ENCODE measurements around the gene DBT. TPM values are rescaled to one million over a fixed set of nuclear protein-coding genes. Genes with fewer than 3 reads are reported as not detected.

Gene DBT
- total and polyA plus RNA-seq, 10 of the 15 experiments (the other 5 are each of a cell fraction or from before 2014, with no cell fraction given): 2.1 to 15.9 (median 6.9) TPM

- TF ChIP-seq BCLAF1 (IDR thresholded peaks at IDR 0.05) (no peak), USF2 (IDR thresholded peaks at IDR 0.05; ENCODE audit: borderline replicate concordance, low read depth, low read length) (no peak), USF1 (IDR thresholded peaks at IDR 0.05; ENCODE audit: borderline replicate concordance, extremely low read length, insufficient read depth, low read depth, low read length) (no peak), RUNX3 (IDR thresholded peaks at IDR 0.05; ENCODE audit: low read length) (peak; percentile 81), POLR2AphosphoS2 (IDR thresholded peaks at IDR 0.05; ENCODE audit: low read depth, low read length) (peak; percentile 56; the same call in 1 of the 2 replicates), EED (IDR thresholded peaks at IDR 0.05; ENCODE audit: low read depth) (0 out of 2 replicates have a peak, but pooled peaks have one; percentile 25), ELK1 (IDR thresholded peaks at IDR 0.05; ENCODE audit: low read depth, low read length) (peak; percentile 41; the same call in 1 of the 2 replicates), ESRRA (IDR thresholded peaks at IDR 0.05; ENCODE audit: low read length) (no peak), TCF7 (IDR thresholded peaks at IDR 0.05; ENCODE audit: borderline replicate concordance) (no peak), KDM1A (IDR thresholded peaks at IDR 0.05; ENCODE audit: borderline replicate concordance) (no peak), ETV6 (conservative IDR thresholded peaks at IDR 0.05 in 1 of 2, IDR thresholded peaks at IDR 0.05 in 1 of 2; ENCODE audit: borderline replicate concordance in 1 of 2, low read depth in 1 of 2) (no peak), MEF2B (IDR thresholded peaks at IDR 0.05; ENCODE audit: partially characterized antibody, poor library complexity, severe bottlenecking) (no peak), SMC3 (IDR thresholded peaks at IDR 0.05; ENCODE audit: borderline replicate concordance, low read length) (no peak), MTA2 (IDR thresholded peaks at IDR 0.05; ENCODE audit: low read depth) (no peak), E2F8 (IDR thresholded peaks at IDR 0.05; ENCODE audit: low read depth, partially characterized antibody) (no peak), NR2F1 (conservative IDR thresholded peaks at IDR 0.05) (no peak), CHD1 (IDR thresholded peaks at IDR 0.05; ENCODE audit: low read depth, low read length) (no peak), NR2C1 (IDR thresholded peaks at IDR 0.05) (no peak), SMARCA5 (IDR thresholded peaks at IDR 0.05) (0 out of 2 replicates have a peak, but pooled peaks have one; percentile 63)
Observed at GRCh38 chr1:100265931-100266740, 16.5 kb upstream of the DBT start, which contains the start of gene RTCA (continued).
